ENCODE results near the gene DNAAF8. TPM values are rescaled to one million over a fixed set of nuclear protein-coding genes. Genes with fewer than 3 reads are reported as not detected.

The DNAAF8 gene
- total RNA-seq, 1 experiment from 2014 or later: 1.2 TPM

GRCh38 chr16:4700997-4701743, 33.2 kb upstream of the DNAAF8 start:
- ATAC-seq: no peak
- intact Hi-C loops (cut with micrococcal nuclease): no loop called here
- Histone ChIP-seq H3K9me3 (ENCODE audit: low read length) (no peaks in the 10 kb centered on the region), H3K4me2 (ENCODE audit: low read length) (no peak overlapping the region), H3K9ac (ENCODE audit: low read length) (no peak overlapping the region), H4K20me1 (ENCODE audit: low read length) (no peaks in the 10 kb centered on the region), H3K4me1 (ENCODE audit: insufficient read depth, low read length) (no peaks in the 10 kb centered on the region), H3K79me2 (ENCODE audit: low read length) (no peaks in the 10 kb centered on the region), H3K36me3 (ENCODE audit: low read depth, low read length) (no peaks in the 10 kb centered on the region; the same call in 1 of the 2 replicates), H3K27me3 (ENCODE audit: low read length) (no peaks in the 10 kb centered on the region), H3K4me3 (ENCODE audit: low read length) (no peak overlapping the region), H3K27ac (ENCODE audit: low read length) (no peak overlapping the region), H2AFZ (ENCODE audit: low read length) (no peak overlapping the region), H3F3A (ENCODE audit: low read length, unreplicated experiment) (no peaks in the 10 kb centered on the region), H3K9me2 (replicated peaks; ENCODE audit: low read length) (no peaks in the 10 kb centered on the region)
- ChIA-PET CTCF (interaction anchor here (0.6 kb wide), 1 partner anchor 21 kb away, joined by 3 read pairs; no protein-coding TSS in a partner anchor), POLR2A (ENCODE audit: unreplicated experiment) (no interaction called here)
- TF ChIP-seq EZH2 (IDR thresholded peaks at IDR 0.05; ENCODE audit: low read length, unreplicated experiment) (no peak), CTCF (conservative IDR thresholded peaks at IDR 0.05; ENCODE audit: low read depth, low read length) (no peak), EZH2phosphoT487 (IDR thresholded peaks at IDR 0.05; ENCODE audit: borderline replicate concordance, low read length) (no peak)
- no TSS peak for BruUV-seq (replicated peaks)
- DNase-seq: no peak

- Histone ChIP-seq H3K9ac (ENCODE audit: low read length) (no peak overlapping the region), H3K79me2 (ENCODE audit: low read length) (no peaks in the 10 kb centered on the region), H3K4me2 (ENCODE audit: low read length) (no peak overlapping the region), H3K36me3 (ENCODE audit: low read depth, low read length) (no peaks in the 10 kb centered on the region; the same call in 1 of the 2 replicates), H3K9me3 (ENCODE audit: low read length) (no peaks in the 10 kb centered on the region), H3F3A (ENCODE audit: low read length, unreplicated experiment) (no peaks in the 10 kb centered on the region), H3K27me3 (ENCODE audit: low read length) (no peaks in the 10 kb centered on the region), H2AFZ (ENCODE audit: low read length) (no peak overlapping the region), H3K9me2 (replicated peaks; ENCODE audit: low read length) (no peaks in the 10 kb centered on the region), H4K20me1 (ENCODE audit: low read length) (no peaks in the 10 kb centered on the region), H3K4me3 (ENCODE audit: low read length) (no peak overlapping the region), H3K27ac (ENCODE audit: low read length) (no peak overlapping the region), H3K4me1 (ENCODE audit: insufficient read depth, low read length) (no peaks in the 10 kb centered on the region)
- DNase-seq (no peak), ATAC-seq (no peak)
- intact Hi-C loops (cut with micrococcal nuclease): no loop called here
- ChIA-PET CTCF (no interaction called here), POLR2A (ENCODE audit: unreplicated experiment) (interaction anchor here (0.6 kb wide), 1 partner anchor 32 kb away, joined by 3 read pairs; the partner anchor contains the start of gene DNAAF8)
- no peak for TF ChIP-seq EZH2phosphoT487 (IDR thresholded peaks at IDR 0.05; ENCODE audit: borderline replicate concordance, low read length)
- no peak for TF ChIP-seq EZH2 (IDR thresholded peaks at IDR 0.05; ENCODE audit: low read length, unreplicated experiment)
- no peak for TF ChIP-seq CTCF (conservative IDR thresholded peaks at IDR 0.05; ENCODE audit: low read depth, low read length)
- BruUV-seq (replicated peaks): no TSS peak
Observed at GRCh38 chr16:4701791-4702465, 32.4 kb upstream of the DNAAF8 start.

- ATAC-seq (no peak), DNase-seq (no peak)
- CTCF ChIA-PET: no interaction called here
- Histone ChIP-seq H3K9me2 (replicated peaks; ENCODE audit: low read length) (no peaks in the 10 kb centered on the region), H2AFZ (ENCODE audit: low read length) (no peak overlapping the region), H3K4me2 (ENCODE audit: low read length) (no peak overlapping the region), H3K27me3 (ENCODE audit: low read length) (no peaks in the 10 kb centered on the region), H3K4me3 (ENCODE audit: low read length) (no peak overlapping the region), H3K79me2 (ENCODE audit: low read length) (no peaks in the 10 kb centered on the region), H3K9ac (ENCODE audit: low read length) (no peak overlapping the region), H3K9me3 (ENCODE audit: low read length) (no peaks in the 10 kb centered on the region), H3K4me1 (ENCODE audit: insufficient read depth, low read length) (no peaks in the 10 kb centered on the region), H3F3A (ENCODE audit: low read length, unreplicated experiment) (no peaks in the 10 kb centered on the region), H4K20me1 (ENCODE audit: low read length) (no peaks in the 10 kb centered on the region), H3K36me3 (ENCODE audit: low read depth, low read length) (no peaks in the 10 kb centered on the region; the same call in 1 of the 2 replicates), H3K27ac (ENCODE audit: low read length) (no peak overlapping the region)
- no peak for TF ChIP-seq EZH2phosphoT487 (IDR thresholded peaks at IDR 0.05; ENCODE audit: borderline replicate concordance, low read length)
- TF ChIP-seq CTCF (conservative IDR thresholded peaks at IDR 0.05; ENCODE audit: low read depth, low read length): no peak
- TF ChIP-seq EZH2 (IDR thresholded peaks at IDR 0.05; ENCODE audit: low read length, unreplicated experiment): no peak
- no TSS peak for BruUV-seq (replicated peaks)
- intact Hi-C loops (cut with micrococcal nuclease): no loop called here
- POLR2A ChIA-PET (ENCODE audit: unreplicated experiment): interaction anchor here (0.6 kb wide), 1 partner anchor 32 kb away, joined by 3 read pairs; the partner anchor contains the start of gene DNAAF8
Observed at GRCh38 chr16:4702466-4702808, 31.9 kb upstream of the DNAAF8 start.
